Transverse colon (tissue), 4 donors: Measurements from ENCODE around the gene GABRR3. TPM values are rescaled to one million over a fixed set of nuclear protein-coding genes. Genes with fewer than 3 reads are reported as not detected.

Experiments
- DNase-seq: peaks from one replicate; pipeline ENCODE4 v3.0.0-alpha.2; 2019
- H3K27ac ChIP-seq, 4 donors: fragments of 200-600 bp; sonication (generic); 2 replicates each; pipeline ENCODE4 v1.5.1; 2016 to 2018; ENCODE audit warnings: inconsistent platforms in 4 of 4
- H3K27me3 ChIP-seq: fragments of 200-600 bp; sonication (generic); 2 replicates; pipeline ENCODE4 v1.5.1; 2017; ENCODE audit warnings: inconsistent platforms
- H3K36me3 ChIP-seq, 4 donors: fragments of 200-600 bp; sonication (generic); 2 replicates each; pipeline ENCODE4 v1.5.1; 2017 to 2019; ENCODE audit warnings: inconsistent platforms in 4 of 4
- H3K4me1 ChIP-seq, 4 donors: fragments of 200-600 bp; sonication (generic); 2 replicates each; pipeline ENCODE4 v1.5.1; 2017 to 2020; ENCODE audit warnings: inconsistent platforms in 4 of 4
- H3K4me3 ChIP-seq, 4 donors: fragments of 200-600 bp; sonication (generic); 1 replicate in 1 of 4; 2 replicates in 3 of 4; pipeline versions ENCODE4 v1.5.1 to v1.6.1; 2017 to 2019; ENCODE audit warnings: inconsistent platforms in 4 of 4
- H3K9me3 ChIP-seq, 2 donors: fragments of 200-600 bp; sonication (generic); 2 replicates each; pipeline ENCODE4 v1.5.1; 2017 to 2019; ENCODE audit warnings: inconsistent platforms in 2 of 2
- EP300 ChIP-seq: sonication (generic); formaldehyde crosslinking; IDR thresholded peaks from one replicate; pipeline ENCODE4 v1.6.1; 2017; ENCODE audit warnings: antibody characterized with exemption, low read depth
- POLR2A ChIP-seq: fragments of 450-650 bp; IDR thresholded peaks from one replicate; pipeline ENCODE4 v1.6.1; 2016; ENCODE audit warnings: antibody characterized with exemption, mild to moderate bottlenecking, moderate library complexity
- POLR2AphosphoS5 ChIP-seq, 3 donors: sonication (generic); formaldehyde crosslinking; IDR thresholded peaks; one replicate each; pipeline ENCODE4 v1.6.1; 2016; ENCODE audit warnings: antibody characterized with exemption in 3 of 3
- WGBS, 2 donors: methylation state at CpG; one replicate each; pipeline ENCODE4 v1.1.5; 2018; ENCODE audit warnings: low coverage in 1 of 2; 5-methylcytosine and 5-hydroxymethylcytosine counted together
- in situ Hi-C, 4 donors: fragments of 200-750 bp; cut with MboI; loops; one replicate each; pipeline versions ENCODE4 v1.15.0 to v1.15.1; 2017; ENCODE audit warnings: low sequenced_read_pairs in 3 of 4, low pct_ligation_motif_present in 1 of 4, low pct_unique_long_range_greater_than_20kb in 1 of 4
- intact Hi-C: fragments of 100-400 bp; cut with DNase I; formaldehyde crosslinking; loops from one replicate; pipeline ENCODE4 v1.15.1; 2023; ENCODE audit warnings: low total_unique reads
- total RNA-seq, 4 donors: library from RNA; depleted of rRNA; stranded (reverse); fragments of >200 nt; gene quantifications; one replicate each; pipeline ENCODE4 v1.1.0, GENCODE V29; 2016
- TF ChIP-seq, protein P1 (sequence below), 5 experiments: fragments of 200-600 bp in 3 of 5; fragments of 450-650 bp in 2 of 5; sonication (generic) in 3 of 5; IDR thresholded peaks; 1 replicate in 2 of 5; 2 replicates in 3 of 5; pipeline ENCODE4 v1.5.1; 2016 to 2017; ENCODE audit warnings: antibody characterized with exemption in 5 of 5, inconsistent platforms in 3 of 5, mild to moderate bottlenecking in 2 of 5, moderate library complexity in 1 of 5

GABRR3 gene
- total RNA-seq, 4 donors from 2014 or later = not detected

DNA sequence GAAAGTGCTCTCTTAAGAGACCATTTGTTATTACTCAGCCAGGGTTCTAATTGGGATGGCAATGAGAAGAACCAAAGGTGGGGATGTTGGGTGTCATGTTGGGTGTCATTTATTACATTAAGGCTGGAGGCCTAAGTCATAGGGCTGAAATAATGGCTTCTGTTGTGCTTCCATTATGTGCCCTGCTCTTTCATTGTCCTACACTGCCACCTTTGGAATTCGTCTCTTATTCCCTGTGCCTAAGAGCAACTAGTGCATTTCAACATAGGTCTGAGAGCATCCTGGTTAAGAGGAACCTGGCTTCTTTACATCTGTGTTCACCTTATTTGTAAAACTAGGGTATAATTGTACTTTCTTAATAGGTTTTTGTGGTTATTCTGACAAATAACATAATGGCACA lies 95.1 kb downstream of the GABRR3 start:
- DNase-seq = no peak
- Histone ChIP-seq H3K27me3 (no peaks in the 10 kb centered on the region), H3K4me3 (no peak overlapping the region), H3K4me1 (no peaks in the 10 kb centered on the region), H3K36me3 (peaks cover 0 to 52% (median 13%) of the 10 kb centered on the region in 4 donors), H3K9me3 (no peaks in the 10 kb centered on the region), H3K27ac (no peak overlapping the region)
- intact Hi-C loops = no loop called here
- in situ Hi-C loops = no loop called here
- 67 to 100% methylated on average over 1 of the region's 1 CpG for WGBS, 2 donors
- TF ChIP-seq EP300 (no peak), POLR2AphosphoS5 (IDR thresholded peaks at IDR 0.05) (no peak), POLR2A (no peak)
- TF ChIP-seq, protein P1, sequence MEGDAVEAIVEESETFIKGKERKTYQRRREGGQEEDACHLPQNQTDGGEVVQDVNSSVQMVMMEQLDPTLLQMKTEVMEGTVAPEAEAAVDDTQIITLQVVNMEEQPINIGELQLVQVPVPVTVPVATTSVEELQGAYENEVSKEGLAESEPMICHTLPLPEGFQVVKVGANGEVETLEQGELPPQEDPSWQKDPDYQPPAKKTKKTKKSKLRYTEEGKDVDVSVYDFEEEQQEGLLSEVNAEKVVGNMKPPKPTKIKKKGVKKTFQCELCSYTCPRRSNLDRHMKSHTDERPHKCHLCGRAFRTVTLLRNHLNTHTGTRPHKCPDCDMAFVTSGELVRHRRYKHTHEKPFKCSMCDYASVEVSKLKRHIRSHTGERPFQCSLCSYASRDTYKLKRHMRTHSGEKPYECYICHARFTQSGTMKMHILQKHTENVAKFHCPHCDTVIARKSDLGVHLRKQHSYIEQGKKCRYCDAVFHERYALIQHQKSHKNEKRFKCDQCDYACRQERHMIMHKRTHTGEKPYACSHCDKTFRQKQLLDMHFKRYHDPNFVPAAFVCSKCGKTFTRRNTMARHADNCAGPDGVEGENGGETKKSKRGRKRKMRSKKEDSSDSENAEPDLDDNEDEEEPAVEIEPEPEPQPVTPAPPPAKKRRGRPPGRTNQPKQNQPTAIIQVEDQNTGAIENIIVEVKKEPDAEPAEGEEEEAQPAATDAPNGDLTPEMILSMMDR (IDR thresholded peaks at IDR 0.05) = no peak

DNA sequence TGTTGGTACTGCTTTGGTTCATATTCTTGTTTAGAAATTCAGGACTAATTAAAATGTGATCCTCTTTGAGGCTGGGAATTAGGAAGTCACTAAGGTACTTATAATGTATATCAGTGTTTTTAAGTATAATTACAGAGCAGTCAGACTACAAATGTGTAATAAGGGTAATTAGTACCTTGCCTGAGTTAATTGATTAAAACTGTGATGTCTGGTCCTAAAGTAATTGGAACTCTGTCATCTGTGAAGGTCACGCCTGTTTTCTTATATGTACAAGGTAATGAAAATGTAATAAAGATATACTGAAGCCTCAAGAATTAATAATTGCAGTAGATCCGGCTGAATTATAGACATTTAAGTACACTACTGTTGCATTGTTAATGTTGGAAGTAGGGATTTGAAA lies 95.7 kb downstream of the GABRR3 start:
- in situ Hi-C loops (no loop called here), intact Hi-C loops (loop anchor here (5.0 kb wide), 1 partner anchor 438 kb away; no protein-coding TSS in a partner anchor)
- no peaks in the 10 kb centered on the region for H3K4me1 ChIP-seq
- H3K27me3 ChIP-seq = no peaks in the 10 kb centered on the region
- TF ChIP-seq POLR2AphosphoS5 (IDR thresholded peaks at IDR 0.05) = no peak
- no peak for TF ChIP-seq EP300
- TF ChIP-seq POLR2A = no peak
- TF ChIP-seq, protein P1 (IDR thresholded peaks at IDR 0.05) = no peak
- no peak for DNase-seq
- H3K4me3 ChIP-seq = no peak overlapping the region
- no peaks in the 10 kb centered on the region for H3K9me3 ChIP-seq
- peaks cover 0 to 46% (median 10%) of the 10 kb centered on the region in 4 donors for H3K36me3 ChIP-seq
- H3K27ac ChIP-seq = no peak overlapping the region
- 88 to 93% methylated on average over 2 of the region's 2 CpGs for WGBS, 2 donors

DNA sequence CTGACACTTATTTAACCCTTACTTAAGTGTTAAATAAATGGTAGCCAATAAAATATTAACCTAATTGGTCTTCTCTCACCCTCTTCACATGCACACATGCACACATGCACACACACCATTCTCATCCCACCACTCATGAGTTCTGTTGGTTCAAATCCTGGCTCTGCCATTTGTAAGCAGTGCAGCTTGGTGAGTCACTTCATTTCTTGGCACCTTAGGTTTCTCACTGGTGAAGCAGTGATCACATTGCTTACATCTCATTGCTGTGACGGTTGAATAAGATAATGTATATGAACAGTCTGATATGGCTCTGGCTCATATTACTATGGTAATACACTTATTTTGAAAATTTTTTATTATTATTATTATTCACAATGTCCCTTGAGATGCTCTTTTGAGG lies 96.7 kb downstream of the GABRR3 start:
- H3K36me3 ChIP-seq = peaks cover 0 to 47% (median 9%) of the 10 kb centered on the region in 4 donors

DNA sequence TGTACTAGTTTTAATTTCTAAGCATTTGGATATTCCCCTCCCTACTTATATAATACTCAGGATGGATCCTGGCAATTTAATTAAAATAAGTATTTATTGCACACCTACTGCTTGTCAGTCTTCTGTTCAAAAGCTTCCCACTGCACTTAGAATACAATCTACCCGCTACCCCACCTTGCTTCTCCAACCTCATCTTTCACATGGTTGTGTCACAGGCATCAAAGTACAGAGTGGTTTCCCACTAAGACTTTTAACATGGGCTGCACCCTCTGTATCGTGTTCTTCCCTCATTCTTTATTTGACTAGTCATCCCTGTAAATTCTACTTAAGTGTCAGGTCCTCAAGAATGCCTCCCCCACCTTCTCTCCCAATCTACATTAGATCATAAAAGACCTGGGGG lies 97.9 kb downstream of the GABRR3 start:
- intact Hi-C loops = loop anchor here (5.0 kb wide), 1 partner anchor 440 kb away; no protein-coding TSS in a partner anchor
- H3K9me3 ChIP-seq = no peaks in the 10 kb centered on the region
- no peak overlapping the region for H3K27ac ChIP-seq
- WGBS, 2 donors = 86% methylated on average over 2 of the region's 2 CpGs; no CpG with 5 or more reads in 1 of the 2 donors
- no peak for DNase-seq
- peaks cover 0 to 44% (median 4%) of the 10 kb centered on the region in 4 donors for H3K36me3 ChIP-seq
- in situ Hi-C loops = no loop called here
- no peaks in the 10 kb centered on the region for H3K4me1 ChIP-seq
- H3K4me3 ChIP-seq = no peak overlapping the region
- H3K27me3 ChIP-seq = no peaks in the 10 kb centered on the region
- TF ChIP-seq, protein P1 (IDR thresholded peaks at IDR 0.05) = no peak
- TF ChIP-seq POLR2A (no peak), EP300 (no peak), POLR2AphosphoS5 (IDR thresholded peaks at IDR 0.05) (no peak)

More for the DNA sequence above, 96.7 kb downstream of the GABRR3 start:
- no peaks in the 10 kb centered on the region for H3K27me3 ChIP-seq
- TF ChIP-seq POLR2AphosphoS5 (IDR thresholded peaks at IDR 0.05) (no peak), EP300 (no peak), POLR2A (no peak)
- TF ChIP-seq, protein P1 (IDR thresholded peaks at IDR 0.05) = no peak
- intact Hi-C loops (loop anchor here (5.0 kb wide), 1 partner anchor 439 kb away; no protein-coding TSS in a partner anchor), in situ Hi-C loops (no loop called here)
- no peaks in the 10 kb centered on the region for H3K4me1 ChIP-seq
- 89 to 100% methylated on average over 1 of the region's 1 CpG for WGBS, 2 donors
- H3K27ac ChIP-seq = no peak overlapping the region
- no peaks in the 10 kb centered on the region for H3K9me3 ChIP-seq
- no peak overlapping the region for H3K4me3 ChIP-seq
- DNase-seq = no peak
